Measurements from ENCODE around the gene NRG3.

NRG3 gene

GRCh38 chr10:82256275-82256674 is 381.3 kb downstream of the NRG3 start:
- no peak for TF ChIP-seq ZNF132 (tag by site-specific recombination; IDR thresholded peaks at IDR 0.05; ENCODE audit: borderline replicate concordance)
- no peaks in the 10 kb centered on the region for H3K4me1 ChIP-seq (ENCODE audit: control insufficient read depth, insufficient read depth, low read length)
- ChIA-PET POLR2A (no interaction called here), CTCF (interaction anchor here (0.8 kb wide), 1 partner anchor 117 kb away, joined by 4 read pairs; no protein-coding TSS in a partner anchor)
- no peak overlapping the region for H3K27ac ChIP-seq (ENCODE audit: extremely low read depth, low read depth, low read length)
- no peak overlapping the region for H3K4me3 ChIP-seq (ENCODE audit: low read depth, low read length)
- H3K9me3 ChIP-seq (ENCODE audit: control insufficient read depth, insufficient read depth, low read depth, low read length): no peaks in the 10 kb centered on the region
- no peaks in the 10 kb centered on the region for H3K36me3 ChIP-seq (ENCODE audit: control insufficient read depth in 2 of 2, insufficient read depth in 1 of 2, low read length in 2 of 2)

- H3K27ac ChIP-seq (ENCODE audit: extremely low read depth, low read depth, low read length): no peak overlapping the region
- H3K9me3 ChIP-seq (ENCODE audit: control insufficient read depth, insufficient read depth, low read depth, low read length): no peaks in the 10 kb centered on the region
- TF ChIP-seq ZFP69B (tag by site-specific recombination; IDR thresholded peaks at IDR 0.05) (no peak), TCF7L2 (IDR thresholded peaks at IDR 0.05; ENCODE audit: borderline replicate concordance, low read depth, low read length) (no peak), BCL11B (tag by site-specific recombination; IDR thresholded peaks at IDR 0.05; ENCODE audit: low read depth) (no peak), ZNF280D (tag by site-specific recombination; IDR thresholded peaks at IDR 0.05) (no peak), ZIC2 (tag by site-specific recombination; IDR thresholded peaks at IDR 0.05) (no peak), ZNF184 (tag by site-specific recombination; IDR thresholded peaks at IDR 0.05) (no peak), ZNF560 (tag by site-specific recombination; IDR thresholded peaks at IDR 0.05; ENCODE audit: borderline replicate concordance) (no peak), ZNF521 (tag by site-specific recombination; IDR thresholded peaks at IDR 0.05) (no peak), ZNF214 (tag by site-specific recombination; IDR thresholded peaks at IDR 0.05; ENCODE audit: borderline replicate concordance) (no peak), SP3 (tag by site-specific recombination; IDR thresholded peaks at IDR 0.05) (no peak), ZNF274 (IDR thresholded peaks at IDR 0.05; ENCODE audit: low read length) (no peak), ZNF274 (tag by site-specific recombination; IDR thresholded peaks at IDR 0.05; ENCODE audit: borderline replicate concordance) (no peak), FEZF1 (tag by site-specific recombination; IDR thresholded peaks at IDR 0.05) (no peak), ZNF704 (tag by site-specific recombination; IDR thresholded peaks at IDR 0.05) (no peak)
- ChIA-PET CTCF (interaction anchor here (1.4 kb wide), 1 partner anchor 13 kb away, joined by 3 read pairs; no protein-coding TSS in a partner anchor), POLR2A (no interaction called here)
- H3K4me3 ChIP-seq (ENCODE audit: low read depth, low read length): no peak overlapping the region
- H3K4me1 ChIP-seq (ENCODE audit: control insufficient read depth, insufficient read depth, low read length): no peaks in the 10 kb centered on the region
- no peaks in the 10 kb centered on the region for H3K36me3 ChIP-seq (ENCODE audit: control insufficient read depth in 2 of 2, insufficient read depth in 1 of 2, low read length in 2 of 2)
These were observed 391.4 kb downstream of the NRG3 start for GRCh38 chr10:82266438-82266837.

- H3K4me1 ChIP-seq (ENCODE audit: control insufficient read depth, insufficient read depth, low read length): no peaks in the 10 kb centered on the region
- CTCF ChIA-PET: interaction anchor here (1.4 kb wide), 1 partner anchor 12 kb away, joined by 3 read pairs; no protein-coding TSS in a partner anchor
- no peaks in the 10 kb centered on the region for H3K9me3 ChIP-seq (ENCODE audit: control insufficient read depth, insufficient read depth, low read depth, low read length)
- no peaks in the 10 kb centered on the region for H3K36me3 ChIP-seq (ENCODE audit: control insufficient read depth in 2 of 2, insufficient read depth in 1 of 2, low read length in 2 of 2)
- POLR2A ChIA-PET: no interaction called here
- no peak overlapping the region for H3K27ac ChIP-seq (ENCODE audit: extremely low read depth, low read depth, low read length)
- no peak overlapping the region for H3K4me3 ChIP-seq (ENCODE audit: low read depth, low read length)
- TF ChIP-seq ZNF112 (tag by site-specific recombination; IDR thresholded peaks at IDR 0.05) (no peak), ZNF223 (tag by site-specific recombination; IDR thresholded peaks at IDR 0.05) (no peak), INSM2 (tag by site-specific recombination; IDR thresholded peaks at IDR 0.05) (no peak), OVOL3 (tag by site-specific recombination; IDR thresholded peaks at IDR 0.05) (no peak), ZNF768 (tag by site-specific recombination; IDR thresholded peaks at IDR 0.05) (no peak), PRDM10 (tag by site-specific recombination; IDR thresholded peaks at IDR 0.05) (no peak), ZNF121 (tag by site-specific recombination; IDR thresholded peaks at IDR 0.05) (no peak), ZNF544 (tag by site-specific recombination; IDR thresholded peaks at IDR 0.05) (no peak), KLF1 (tag by site-specific recombination; IDR thresholded peaks at IDR 0.05) (no peak), ZNF521 (tag by site-specific recombination; IDR thresholded peaks at IDR 0.05) (no peak), BCL11B (tag by site-specific recombination; IDR thresholded peaks at IDR 0.05; ENCODE audit: low read depth) (no peak)
These were observed 392.0 kb downstream of the NRG3 start for GRCh38 chr10:82267014-82267413.

Data from HEK293 (cell line).